Fibroblast of lung (primary cell): ENCODE measurements around the gene SLC25A10.

Experiments used
- EZH2 ChIP-seq: IDR thresholded peaks from 2 replicates; pipeline ENCODE4 v1.5.1; 2012; ENCODE audit warnings: low read length, control low read depth, mild to moderate bottlenecking; ENCODE audit errors: missing control alignments
- TF ChIP-seq, protein P1 (sequence below), 2 donors: IDR thresholded peaks in 1 of 2; conservative IDR thresholded peaks in 1 of 2; 1 replicate in 1 of 2; 2 replicates in 1 of 2; pipeline ENCODE4 v1.5.1; 2011 to 2012; ENCODE audit warnings: low read length in 2 of 2, control low read depth in 1 of 2, inconsistent platforms in 1 of 2, low read depth in 1 of 2, mild to moderate bottlenecking in 1 of 2

DNA sequence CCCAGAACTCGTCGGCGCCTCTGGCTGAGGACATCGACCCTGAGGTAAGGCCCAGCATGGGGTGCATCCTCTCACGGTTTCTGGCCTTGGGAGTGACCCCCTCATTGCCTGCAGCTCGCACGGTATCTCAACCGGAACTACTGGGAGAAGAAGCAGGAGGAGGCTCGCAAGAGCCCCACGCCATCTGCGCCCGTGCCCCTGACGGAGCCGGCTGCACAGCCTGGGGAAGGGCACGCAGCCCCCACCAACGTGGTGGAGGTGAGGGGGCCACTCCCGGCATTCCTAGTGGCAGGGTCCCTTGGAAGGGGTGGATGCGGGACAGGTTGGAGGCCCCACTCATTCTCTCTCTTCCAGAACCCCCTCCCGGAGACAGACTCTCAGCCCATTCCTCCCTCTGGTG is 17.3 kb upstream of the SLC25A10 start:
- TF ChIP-seq, protein P1, sequence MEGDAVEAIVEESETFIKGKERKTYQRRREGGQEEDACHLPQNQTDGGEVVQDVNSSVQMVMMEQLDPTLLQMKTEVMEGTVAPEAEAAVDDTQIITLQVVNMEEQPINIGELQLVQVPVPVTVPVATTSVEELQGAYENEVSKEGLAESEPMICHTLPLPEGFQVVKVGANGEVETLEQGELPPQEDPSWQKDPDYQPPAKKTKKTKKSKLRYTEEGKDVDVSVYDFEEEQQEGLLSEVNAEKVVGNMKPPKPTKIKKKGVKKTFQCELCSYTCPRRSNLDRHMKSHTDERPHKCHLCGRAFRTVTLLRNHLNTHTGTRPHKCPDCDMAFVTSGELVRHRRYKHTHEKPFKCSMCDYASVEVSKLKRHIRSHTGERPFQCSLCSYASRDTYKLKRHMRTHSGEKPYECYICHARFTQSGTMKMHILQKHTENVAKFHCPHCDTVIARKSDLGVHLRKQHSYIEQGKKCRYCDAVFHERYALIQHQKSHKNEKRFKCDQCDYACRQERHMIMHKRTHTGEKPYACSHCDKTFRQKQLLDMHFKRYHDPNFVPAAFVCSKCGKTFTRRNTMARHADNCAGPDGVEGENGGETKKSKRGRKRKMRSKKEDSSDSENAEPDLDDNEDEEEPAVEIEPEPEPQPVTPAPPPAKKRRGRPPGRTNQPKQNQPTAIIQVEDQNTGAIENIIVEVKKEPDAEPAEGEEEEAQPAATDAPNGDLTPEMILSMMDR (conservative IDR thresholded peaks at IDR 0.05 in 1 of 2, IDR thresholded peaks at IDR 0.05 in 1 of 2; ENCODE audit: low read depth in 1 of 2, low read length in 2 of 2), result no peak
- TF ChIP-seq EZH2, result no peak
